Neural cell (in vitro differentiated cells): Measurements from ENCODE around the gene ORM1.

ENCODE experiments used
- EP300 ChIP-seq: fragments of 450-650 bp; conservative IDR thresholded peaks from 2 replicates; pipeline ENCODE4 v1.6.1; 2014; ENCODE audit warnings: antibody characterized with exemption, mild to moderate bottlenecking, moderate library complexity; ENCODE audit not compliant: poor library complexity, severe bottlenecking
- POLR2AphosphoS5 ChIP-seq: IDR thresholded peaks from 2 replicates; pipeline ENCODE4 v1.6.1; 2012
- RAD21 ChIP-seq: fragments of 450-650 bp; conservative IDR thresholded peaks from 2 replicates; pipeline ENCODE4 v1.6.1; 2014; ENCODE audit warnings: antibody characterized with exemption, mild to moderate bottlenecking, moderate library complexity
- SMC3 ChIP-seq: fragments of 450-650 bp; conservative IDR thresholded peaks from 2 replicates; pipeline ENCODE4 v1.6.1; 2014; ENCODE audit warnings: antibody characterized with exemption, mild to moderate bottlenecking, moderate library complexity; ENCODE audit not compliant: poor library complexity
- TF ChIP-seq, protein P1 (sequence below): fragments of 450-650 bp; IDR thresholded peaks from 2 replicates; pipeline ENCODE4 v1.5.1; 2014; ENCODE audit warnings: antibody characterized with exemption, mild to moderate bottlenecking, moderate library complexity; ENCODE audit not compliant: poor library complexity, severe bottlenecking
- TF ChIP-seq, protein P2 (sequence below): IDR thresholded peaks from 2 replicates; pipeline ENCODE4 v1.6.1; 2012; ENCODE audit warnings: borderline replicate concordance

DNA sequence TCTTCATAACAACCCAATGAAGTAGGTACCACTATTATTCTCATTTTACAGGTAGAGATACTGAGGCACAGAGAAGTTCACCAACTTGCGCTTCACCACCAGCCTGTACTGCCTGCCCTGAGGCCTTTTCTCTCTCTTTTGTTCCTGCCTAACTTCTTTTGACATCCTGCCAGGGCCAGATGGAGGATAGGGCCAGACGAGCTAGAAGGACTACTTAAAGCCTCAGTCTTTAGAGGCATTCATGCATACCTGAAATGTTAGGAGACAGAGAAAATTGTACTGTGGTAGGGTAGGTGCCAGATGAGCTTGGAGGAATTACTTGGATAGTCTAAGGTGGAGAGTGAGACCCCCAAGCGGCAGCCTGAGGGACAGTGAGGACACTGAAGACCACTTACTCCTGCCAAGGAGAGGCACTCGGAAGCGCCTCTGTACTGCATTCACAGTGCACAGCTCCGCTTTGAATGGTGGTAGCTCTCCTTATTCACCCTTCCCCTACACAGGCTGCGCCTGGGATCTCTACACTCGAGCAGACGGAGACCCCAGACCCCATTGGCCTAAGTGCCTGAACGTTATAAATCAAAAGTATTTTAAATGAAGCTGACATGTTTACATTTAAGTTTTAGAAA is 6.2 kb upstream of the ORM1 start:
- no peak for TF ChIP-seq RAD21
- TF ChIP-seq, protein P1, sequence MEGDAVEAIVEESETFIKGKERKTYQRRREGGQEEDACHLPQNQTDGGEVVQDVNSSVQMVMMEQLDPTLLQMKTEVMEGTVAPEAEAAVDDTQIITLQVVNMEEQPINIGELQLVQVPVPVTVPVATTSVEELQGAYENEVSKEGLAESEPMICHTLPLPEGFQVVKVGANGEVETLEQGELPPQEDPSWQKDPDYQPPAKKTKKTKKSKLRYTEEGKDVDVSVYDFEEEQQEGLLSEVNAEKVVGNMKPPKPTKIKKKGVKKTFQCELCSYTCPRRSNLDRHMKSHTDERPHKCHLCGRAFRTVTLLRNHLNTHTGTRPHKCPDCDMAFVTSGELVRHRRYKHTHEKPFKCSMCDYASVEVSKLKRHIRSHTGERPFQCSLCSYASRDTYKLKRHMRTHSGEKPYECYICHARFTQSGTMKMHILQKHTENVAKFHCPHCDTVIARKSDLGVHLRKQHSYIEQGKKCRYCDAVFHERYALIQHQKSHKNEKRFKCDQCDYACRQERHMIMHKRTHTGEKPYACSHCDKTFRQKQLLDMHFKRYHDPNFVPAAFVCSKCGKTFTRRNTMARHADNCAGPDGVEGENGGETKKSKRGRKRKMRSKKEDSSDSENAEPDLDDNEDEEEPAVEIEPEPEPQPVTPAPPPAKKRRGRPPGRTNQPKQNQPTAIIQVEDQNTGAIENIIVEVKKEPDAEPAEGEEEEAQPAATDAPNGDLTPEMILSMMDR, result no peak
- no peak for TF ChIP-seq SMC3
- TF ChIP-seq POLR2AphosphoS5, result no peak
- TF ChIP-seq EP300, result no peak
- TF ChIP-seq, protein P2, sequence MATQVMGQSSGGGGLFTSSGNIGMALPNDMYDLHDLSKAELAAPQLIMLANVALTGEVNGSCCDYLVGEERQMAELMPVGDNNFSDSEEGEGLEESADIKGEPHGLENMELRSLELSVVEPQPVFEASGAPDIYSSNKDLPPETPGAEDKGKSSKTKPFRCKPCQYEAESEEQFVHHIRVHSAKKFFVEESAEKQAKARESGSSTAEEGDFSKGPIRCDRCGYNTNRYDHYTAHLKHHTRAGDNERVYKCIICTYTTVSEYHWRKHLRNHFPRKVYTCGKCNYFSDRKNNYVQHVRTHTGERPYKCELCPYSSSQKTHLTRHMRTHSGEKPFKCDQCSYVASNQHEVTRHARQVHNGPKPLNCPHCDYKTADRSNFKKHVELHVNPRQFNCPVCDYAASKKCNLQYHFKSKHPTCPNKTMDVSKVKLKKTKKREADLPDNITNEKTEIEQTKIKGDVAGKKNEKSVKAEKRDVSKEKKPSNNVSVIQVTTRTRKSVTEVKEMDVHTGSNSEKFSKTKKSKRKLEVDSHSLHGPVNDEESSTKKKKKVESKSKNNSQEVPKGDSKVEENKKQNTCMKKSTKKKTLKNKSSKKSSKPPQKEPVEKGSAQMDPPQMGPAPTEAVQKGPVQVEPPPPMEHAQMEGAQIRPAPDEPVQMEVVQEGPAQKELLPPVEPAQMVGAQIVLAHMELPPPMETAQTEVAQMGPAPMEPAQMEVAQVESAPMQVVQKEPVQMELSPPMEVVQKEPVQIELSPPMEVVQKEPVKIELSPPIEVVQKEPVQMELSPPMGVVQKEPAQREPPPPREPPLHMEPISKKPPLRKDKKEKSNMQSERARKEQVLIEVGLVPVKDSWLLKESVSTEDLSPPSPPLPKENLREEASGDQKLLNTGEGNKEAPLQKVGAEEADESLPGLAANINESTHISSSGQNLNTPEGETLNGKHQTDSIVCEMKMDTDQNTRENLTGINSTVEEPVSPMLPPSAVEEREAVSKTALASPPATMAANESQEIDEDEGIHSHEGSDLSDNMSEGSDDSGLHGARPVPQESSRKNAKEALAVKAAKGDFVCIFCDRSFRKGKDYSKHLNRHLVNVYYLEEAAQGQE, result no peak
